ENCODE data around the gene ITGB4. TPM values are rescaled to one million over a fixed set of nuclear protein-coding genes. Genes with fewer than 3 reads are reported as not detected.
A peak's percentile ranks its signal among the peaks of the same experiment; 100 is the strongest.

ITGB4 gene
- total and polyA plus RNA-seq, 2 of the 13 experiments (the other 11 are each of a cell fraction or from before 2014, with no cell fraction given): 6.9 to 14.5 TPM

DNA sequence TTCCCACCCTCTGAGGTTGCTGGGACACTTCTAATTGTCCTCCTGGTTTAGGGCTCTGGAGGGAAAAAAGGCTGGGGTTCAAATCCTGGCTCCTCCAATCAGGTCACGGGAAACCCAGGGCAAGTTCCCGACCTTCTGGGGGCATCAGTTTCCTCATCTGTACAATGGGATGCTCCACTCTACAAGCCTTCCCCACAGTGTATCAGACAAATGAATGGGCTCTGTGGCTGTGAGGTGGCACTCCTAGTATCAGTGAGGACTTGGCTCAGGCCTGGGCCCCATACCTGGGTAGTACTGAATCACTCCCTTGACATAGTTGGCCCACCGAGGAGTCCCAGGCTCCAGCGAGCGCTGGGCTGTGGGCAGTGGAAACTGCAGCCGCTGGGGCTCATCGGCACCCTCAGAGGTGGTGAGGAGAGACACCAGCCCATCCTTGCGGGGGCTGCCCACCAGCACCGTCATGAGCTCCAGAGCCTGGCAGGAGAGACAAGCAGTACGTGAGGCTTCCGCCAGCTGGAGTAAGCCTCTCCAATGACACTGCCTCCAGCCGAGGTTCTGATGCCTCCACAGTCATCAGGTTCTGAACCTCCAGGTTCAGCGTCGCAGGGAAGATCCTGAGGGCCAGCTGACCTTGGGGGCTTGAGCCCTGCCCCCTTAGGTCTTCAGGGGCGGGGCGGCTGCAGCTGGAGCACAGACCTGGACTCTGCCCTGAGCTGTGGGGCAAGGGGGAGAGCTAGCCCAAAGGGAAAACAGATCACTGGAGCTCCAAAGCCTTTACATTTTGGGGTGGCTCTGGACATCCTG lies 42.6 kb downstream of the ITGB4 start (continued):
- TF ChIP-seq NCOA2 (CRISPR knock-in tag; IDR thresholded peaks at IDR 0.05) (peak; percentile 77), ZNF747 (CRISPR knock-in tag; IDR thresholded peaks at IDR 0.05; ENCODE audit: borderline replicate concordance) (no peak), MYC (CRISPR knock-in tag; IDR thresholded peaks at IDR 0.05; ENCODE audit: borderline replicate concordance) (no peak), AHR (CRISPR knock-in tag; IDR thresholded peaks at IDR 0.05) (0 out of 2 replicates have a peak, but pooled peaks have one; percentile 24), POLR2A (IDR thresholded peaks at IDR 0.05; ENCODE audit: insufficient read depth in 1 of 2, low read depth in 2 of 2, low read length in 2 of 2) (peak; percentile 52 to 81; a peak in 3 of 4 replicates), TCF7L2 (IDR thresholded peaks at IDR 0.05; ENCODE audit: low read depth, low read length) (no peak), TAF15 (IDR thresholded peaks at IDR 0.05; ENCODE audit: low read depth, low read length, poor library complexity, severe bottlenecking) (no peak), CHD2 (IDR thresholded peaks at IDR 0.05; ENCODE audit: low read depth, low read length) (no peak), PAF1 (CRISPR knock-in tag; IDR thresholded peaks at IDR 0.05) (no peak), HNF4A (CRISPR knock-in tag; IDR thresholded peaks at IDR 0.05) (peak; percentile 98), ZNF775 (CRISPR knock-in tag; IDR thresholded peaks at IDR 0.05; ENCODE audit: borderline replicate concordance) (no peak), ZIK1 (CRISPR knock-in tag; IDR thresholded peaks at IDR 0.05; ENCODE audit: borderline replicate concordance, low read depth) (no peak)
- TF ChIP-seq, protein P1, sequence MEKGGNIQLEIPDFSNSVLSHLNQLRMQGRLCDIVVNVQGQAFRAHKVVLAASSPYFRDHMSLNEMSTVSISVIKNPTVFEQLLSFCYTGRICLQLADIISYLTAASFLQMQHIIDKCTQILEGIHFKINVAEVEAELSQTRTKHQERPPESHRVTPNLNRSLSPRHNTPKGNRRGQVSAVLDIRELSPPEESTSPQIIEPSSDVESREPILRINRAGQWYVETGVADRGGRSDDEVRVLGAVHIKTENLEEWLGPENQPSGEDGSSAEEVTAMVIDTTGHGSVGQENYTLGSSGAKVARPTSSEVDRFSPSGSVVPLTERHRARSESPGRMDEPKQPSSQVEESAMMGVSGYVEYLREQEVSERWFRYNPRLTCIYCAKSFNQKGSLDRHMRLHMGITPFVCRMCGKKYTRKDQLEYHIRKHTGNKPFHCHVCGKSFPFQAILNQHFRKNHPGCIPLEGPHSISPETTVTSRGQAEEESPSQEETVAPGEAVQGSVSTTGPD (CRISPR knock-in tag; IDR thresholded peaks at IDR 0.05): no peak
- TF ChIP-seq, protein P2, sequence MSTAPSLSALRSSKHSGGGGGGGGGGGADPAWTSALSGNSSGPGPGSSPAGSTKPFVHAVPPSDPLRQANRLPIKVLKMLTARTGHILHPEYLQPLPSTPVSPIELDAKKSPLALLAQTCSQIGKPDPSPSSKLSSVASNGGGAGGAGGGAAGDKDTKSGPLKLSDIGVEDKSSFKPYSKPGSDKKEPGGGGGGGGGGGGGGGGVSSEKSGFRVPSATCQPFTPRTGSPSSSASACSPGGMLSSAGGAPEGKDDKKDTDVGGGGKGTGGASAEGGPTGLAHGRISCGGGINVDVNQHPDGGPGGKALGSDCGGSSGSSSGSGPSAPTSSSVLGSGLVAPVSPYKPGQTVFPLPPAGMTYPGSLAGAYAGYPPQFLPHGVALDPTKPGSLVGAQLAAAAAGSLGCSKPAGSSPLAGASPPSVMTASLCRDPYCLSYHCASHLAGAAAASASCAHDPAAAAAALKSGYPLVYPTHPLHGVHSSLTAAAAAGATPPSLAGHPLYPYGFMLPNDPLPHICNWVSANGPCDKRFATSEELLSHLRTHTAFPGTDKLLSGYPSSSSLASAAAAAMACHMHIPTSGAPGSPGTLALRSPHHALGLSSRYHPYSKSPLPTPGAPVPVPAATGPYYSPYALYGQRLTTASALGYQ (CRISPR knock-in tag; IDR thresholded peaks at IDR 0.05): no peak; the same call in 1 of the 2 replicates
- TF ChIP-seq, protein P3, sequence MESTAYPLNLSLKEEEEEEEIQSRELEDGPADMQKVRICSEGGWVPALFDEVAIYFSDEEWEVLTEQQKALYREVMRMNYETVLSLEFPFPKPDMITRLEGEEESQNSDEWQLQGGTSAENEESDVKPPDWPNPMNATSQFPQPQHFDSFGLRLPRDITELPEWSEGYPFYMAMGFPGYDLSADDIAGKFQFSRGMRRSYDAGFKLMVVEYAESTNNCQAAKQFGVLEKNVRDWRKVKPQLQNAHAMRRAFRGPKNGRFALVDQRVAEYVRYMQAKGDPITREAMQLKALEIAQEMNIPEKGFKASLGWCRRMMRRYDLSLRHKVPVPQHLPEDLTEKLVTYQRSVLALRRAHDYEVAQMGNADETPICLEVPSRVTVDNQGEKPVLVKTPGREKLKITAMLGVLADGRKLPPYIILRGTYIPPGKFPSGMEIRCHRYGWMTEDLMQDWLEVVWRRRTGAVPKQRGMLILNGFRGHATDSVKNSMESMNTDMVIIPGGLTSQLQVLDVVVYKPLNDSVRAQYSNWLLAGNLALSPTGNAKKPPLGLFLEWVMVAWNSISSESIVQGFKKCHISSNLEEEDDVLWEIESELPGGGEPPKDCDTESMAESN (CRISPR knock-in tag; conservative IDR thresholded peaks at IDR 0.05): 0 out of 2 replicates have a peak, but pooled peaks have one; percentile 23
- TF ChIP-seq, protein P4, sequence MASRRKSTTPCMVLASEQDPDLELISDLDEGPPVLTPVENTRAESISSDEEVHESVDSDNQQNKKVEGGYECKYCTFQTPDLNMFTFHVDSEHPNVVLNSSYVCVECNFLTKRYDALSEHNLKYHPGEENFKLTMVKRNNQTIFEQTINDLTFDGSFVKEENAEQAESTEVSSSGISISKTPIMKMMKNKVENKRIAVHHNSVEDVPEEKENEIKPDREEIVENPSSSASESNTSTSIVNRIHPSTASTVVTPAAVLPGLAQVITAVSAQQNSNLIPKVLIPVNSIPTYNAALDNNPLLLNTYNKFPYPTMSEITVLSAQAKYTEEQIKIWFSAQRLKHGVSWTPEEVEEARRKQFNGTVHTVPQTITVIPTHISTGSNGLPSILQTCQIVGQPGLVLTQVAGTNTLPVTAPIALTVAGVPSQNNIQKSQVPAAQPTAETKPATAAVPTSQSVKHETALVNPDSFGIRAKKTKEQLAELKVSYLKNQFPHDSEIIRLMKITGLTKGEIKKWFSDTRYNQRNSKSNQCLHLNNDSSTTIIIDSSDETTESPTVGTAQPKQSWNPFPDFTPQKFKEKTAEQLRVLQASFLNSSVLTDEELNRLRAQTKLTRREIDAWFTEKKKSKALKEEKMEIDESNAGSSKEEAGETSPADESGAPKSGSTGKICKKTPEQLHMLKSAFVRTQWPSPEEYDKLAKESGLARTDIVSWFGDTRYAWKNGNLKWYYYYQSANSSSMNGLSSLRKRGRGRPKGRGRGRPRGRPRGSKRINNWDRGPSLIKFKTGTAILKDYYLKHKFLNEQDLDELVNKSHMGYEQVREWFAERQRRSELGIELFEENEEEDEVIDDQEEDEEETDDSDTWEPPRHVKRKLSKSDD (CRISPR knock-in tag; IDR thresholded peaks at IDR 0.05; ENCODE audit: low read depth): no peak
- TF ChIP-seq, protein P5, sequence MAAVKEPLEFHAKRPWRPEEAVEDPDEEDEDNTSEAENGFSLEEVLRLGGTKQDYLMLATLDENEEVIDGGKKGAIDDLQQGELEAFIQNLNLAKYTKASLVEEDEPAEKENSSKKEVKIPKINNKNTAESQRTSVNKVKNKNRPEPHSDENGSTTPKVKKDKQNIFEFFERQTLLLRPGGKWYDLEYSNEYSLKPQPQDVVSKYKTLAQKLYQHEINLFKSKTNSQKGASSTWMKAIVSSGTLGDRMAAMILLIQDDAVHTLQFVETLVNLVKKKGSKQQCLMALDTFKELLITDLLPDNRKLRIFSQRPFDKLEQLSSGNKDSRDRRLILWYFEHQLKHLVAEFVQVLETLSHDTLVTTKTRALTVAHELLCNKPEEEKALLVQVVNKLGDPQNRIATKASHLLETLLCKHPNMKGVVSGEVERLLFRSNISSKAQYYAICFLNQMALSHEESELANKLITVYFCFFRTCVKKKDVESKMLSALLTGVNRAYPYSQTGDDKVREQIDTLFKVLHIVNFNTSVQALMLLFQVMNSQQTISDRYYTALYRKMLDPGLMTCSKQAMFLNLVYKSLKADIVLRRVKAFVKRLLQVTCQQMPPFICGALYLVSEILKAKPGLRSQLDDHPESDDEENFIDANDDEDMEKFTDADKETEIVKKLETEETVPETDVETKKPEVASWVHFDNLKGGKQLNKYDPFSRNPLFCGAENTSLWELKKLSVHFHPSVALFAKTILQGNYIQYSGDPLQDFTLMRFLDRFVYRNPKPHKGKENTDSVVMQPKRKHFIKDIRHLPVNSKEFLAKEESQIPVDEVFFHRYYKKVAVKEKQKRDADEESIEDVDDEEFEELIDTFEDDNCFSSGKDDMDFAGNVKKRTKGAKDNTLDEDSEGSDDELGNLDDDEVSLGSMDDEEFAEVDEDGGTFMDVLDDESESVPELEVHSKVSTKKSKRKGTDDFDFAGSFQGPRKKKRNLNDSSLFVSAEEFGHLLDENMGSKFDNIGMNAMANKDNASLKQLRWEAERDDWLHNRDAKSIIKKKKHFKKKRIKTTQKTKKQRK (IDR thresholded peaks at IDR 0.05; ENCODE audit: low read length): no peak
